NOMO-1 treated with dmso at 0.1 percent for 144 hours (cell line): ENCODE measurements around the gene NCKAP1.
"Not testable (repeated sequence)": the region's sequence is repeated elsewhere in the genome, so short reads cannot be mapped to it uniquely, and the experiment has no call there.

Source experiments
- DNase-seq: peaks from one replicate; lab custom pipeline; 2025; ENCODE audit not compliant: unreplicated experiment; lab: John Stamatoyannopoulos, UW

Gene NCKAP1, protein sequence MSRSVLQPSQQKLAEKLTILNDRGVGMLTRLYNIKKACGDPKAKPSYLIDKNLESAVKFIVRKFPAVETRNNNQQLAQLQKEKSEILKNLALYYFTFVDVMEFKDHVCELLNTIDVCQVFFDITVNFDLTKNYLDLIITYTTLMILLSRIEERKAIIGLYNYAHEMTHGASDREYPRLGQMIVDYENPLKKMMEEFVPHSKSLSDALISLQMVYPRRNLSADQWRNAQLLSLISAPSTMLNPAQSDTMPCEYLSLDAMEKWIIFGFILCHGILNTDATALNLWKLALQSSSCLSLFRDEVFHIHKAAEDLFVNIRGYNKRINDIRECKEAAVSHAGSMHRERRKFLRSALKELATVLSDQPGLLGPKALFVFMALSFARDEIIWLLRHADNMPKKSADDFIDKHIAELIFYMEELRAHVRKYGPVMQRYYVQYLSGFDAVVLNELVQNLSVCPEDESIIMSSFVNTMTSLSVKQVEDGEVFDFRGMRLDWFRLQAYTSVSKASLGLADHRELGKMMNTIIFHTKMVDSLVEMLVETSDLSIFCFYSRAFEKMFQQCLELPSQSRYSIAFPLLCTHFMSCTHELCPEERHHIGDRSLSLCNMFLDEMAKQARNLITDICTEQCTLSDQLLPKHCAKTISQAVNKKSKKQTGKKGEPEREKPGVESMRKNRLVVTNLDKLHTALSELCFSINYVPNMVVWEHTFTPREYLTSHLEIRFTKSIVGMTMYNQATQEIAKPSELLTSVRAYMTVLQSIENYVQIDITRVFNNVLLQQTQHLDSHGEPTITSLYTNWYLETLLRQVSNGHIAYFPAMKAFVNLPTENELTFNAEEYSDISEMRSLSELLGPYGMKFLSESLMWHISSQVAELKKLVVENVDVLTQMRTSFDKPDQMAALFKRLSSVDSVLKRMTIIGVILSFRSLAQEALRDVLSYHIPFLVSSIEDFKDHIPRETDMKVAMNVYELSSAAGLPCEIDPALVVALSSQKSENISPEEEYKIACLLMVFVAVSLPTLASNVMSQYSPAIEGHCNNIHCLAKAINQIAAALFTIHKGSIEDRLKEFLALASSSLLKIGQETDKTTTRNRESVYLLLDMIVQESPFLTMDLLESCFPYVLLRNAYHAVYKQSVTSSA

GRCh38 chr2:183038341-183039300 is at the start of gene NCKAP1:
TSS of gene NCKAP1 (minus strand) at chr2:183038457. CDS start at chr2:183038099, 358 bp downstream.
- no peak for DNase-seq

- DNase-seq: no peak
These were observed 43.7 kb upstream of the NCKAP1 start for GRCh38 chr2:183081911-183082310.

GRCh38 chr2:183079139-183079775 is 41.0 kb upstream of the NCKAP1 start:
- no peak for DNase-seq

- DNase-seq: peak; percentile 38
These were observed 40.3 kb upstream of the NCKAP1 start, which contains the start of gene DUSP19 for GRCh38 chr2:183078464-183079138. TSS of gene DUSP19 (plus strand) at chr2:183078747. CDS start at chr2:183078934, 187 bp downstream.

DNA sequence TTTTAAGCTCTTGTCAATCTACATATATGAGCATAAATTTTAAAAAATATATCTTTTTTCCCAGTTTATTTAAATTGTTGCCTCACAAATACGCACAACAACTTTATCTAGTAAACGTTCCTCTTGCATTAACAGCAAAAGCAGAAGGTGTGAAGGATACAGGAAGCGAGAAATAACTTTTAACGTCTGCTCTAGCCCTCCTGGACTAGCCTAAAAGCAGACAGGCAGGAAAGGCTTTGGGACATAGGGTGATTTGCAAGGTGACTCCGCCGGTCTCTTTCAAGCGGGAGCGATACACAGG is 39.9 kb upstream of the NCKAP1 start:
- DNase-seq: peak; percentile 26

DNA sequence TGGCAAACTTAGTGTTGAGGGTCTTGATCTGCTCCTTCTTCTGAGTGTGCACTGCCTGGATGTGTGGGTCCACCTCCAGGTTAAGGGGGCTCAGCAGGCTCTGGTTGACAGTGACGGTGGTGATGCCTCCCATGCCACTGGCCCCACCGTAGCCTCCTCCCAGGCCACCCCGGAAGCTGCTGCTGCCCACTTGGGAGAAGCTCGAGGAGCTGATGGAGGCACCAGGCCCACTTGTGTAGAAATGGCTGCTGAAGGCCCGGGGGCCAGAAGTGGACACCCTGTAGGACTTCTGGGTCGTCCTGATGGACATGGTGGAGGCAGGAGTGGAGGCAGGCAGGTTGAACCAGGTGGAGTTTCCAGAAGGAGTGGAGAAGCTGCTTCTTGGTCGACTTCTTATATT is 33.9 kb upstream of the NCKAP1 start:
- no peak for DNase-seq

GRCh38 chr2:183070942-183071844 is 32.9 kb upstream of the NCKAP1 start:
- DNase-seq: no peak

DNA sequence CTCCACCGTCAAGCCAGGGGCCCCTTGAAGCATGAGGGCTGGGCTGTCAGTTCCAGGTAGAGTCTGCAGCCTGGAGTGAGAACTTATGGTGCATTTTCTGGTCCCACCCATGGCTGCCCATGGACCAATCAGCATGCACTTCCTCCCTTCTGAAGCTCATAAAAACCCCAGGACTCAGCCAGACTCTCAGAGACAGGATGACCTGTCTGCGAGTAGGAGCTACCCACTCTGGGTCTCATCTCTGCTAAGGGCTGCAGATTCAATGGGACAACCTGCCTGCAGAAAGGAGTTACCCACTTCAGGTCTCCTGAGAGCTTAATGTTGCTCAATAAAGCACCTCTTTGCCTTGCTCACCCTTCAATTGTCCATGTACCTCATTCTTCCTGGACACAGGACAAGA is 30.9 kb upstream of the NCKAP1 start:
- no peak for DNase-seq

DNA sequence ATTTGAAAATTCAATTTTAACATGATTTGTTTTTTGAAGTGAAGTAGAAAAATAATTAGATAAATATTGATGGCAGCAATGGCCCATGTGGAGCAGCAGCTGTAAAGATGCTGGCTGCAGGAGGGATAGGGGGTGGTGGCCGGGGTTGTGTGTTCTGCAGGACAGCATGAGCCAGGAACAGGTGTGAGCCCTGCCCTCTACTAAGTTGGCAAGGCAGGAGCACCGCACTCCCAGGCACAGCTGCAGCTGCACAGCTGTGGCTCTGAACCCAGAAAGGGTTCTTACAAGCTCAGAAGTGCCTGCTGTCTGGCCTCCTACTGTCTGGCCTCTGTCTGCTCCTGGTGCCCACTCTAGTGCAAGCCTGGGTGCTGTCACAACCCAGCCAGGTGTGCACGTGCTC is 30.3 kb upstream of the NCKAP1 start:
- no peak for DNase-seq

DNA sequence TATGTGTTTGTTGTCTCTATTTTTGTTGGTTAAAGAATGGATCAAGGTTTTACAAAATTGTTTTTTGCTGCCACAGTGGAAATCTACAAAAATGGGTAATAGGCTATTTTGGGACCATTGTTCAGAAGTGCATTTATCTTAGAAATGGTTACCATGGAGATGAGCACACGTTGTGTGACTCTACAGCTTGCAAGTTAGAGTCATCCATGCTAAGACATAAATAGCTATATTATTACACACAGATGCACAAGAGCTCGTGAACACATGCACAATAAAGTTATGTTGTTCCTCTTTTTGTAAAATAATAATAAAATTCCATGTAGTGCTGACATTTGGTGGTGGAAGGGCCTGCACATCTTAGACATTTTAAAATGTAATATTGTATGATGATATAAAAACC is 24.8 kb upstream of the NCKAP1 start:
- DNase-seq: no peak

- no peak for DNase-seq
These were observed 22.4 kb upstream of the NCKAP1 start for GRCh38 chr2:183060571-183061231.

- no peak for DNase-seq
These were observed 21.3 kb upstream of the NCKAP1 start for GRCh38 chr2:183059561-183059960.

GRCh38 chr2:183057333-183057985 is 19.2 kb upstream of the NCKAP1 start:
- no peak for DNase-seq

DNA sequence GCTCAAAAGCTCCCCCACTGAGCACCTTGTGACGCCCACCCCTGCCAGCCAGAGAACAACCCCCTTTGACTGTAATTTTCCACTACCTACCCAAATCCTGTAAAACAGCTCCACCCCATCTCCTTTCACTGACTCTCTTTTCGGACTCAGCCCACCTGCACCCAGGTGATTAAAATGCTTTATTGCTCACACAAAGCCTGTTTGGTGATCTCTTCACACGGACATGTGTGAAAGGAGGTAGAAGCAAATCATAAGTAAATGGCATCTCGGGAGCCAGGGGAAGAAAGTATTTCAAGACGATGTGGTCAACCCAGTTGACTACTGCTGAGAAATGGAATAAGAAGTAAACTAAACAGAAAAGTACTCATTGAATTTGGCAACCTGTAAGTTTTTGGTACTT is 11.2 kb upstream of the NCKAP1 start:
- DNase-seq: no peak

GRCh38 chr2:183047486-183048125 is 9.3 kb upstream of the NCKAP1 start:
- not testable (repeated sequence) for DNase-seq

- not testable (repeated sequence) for DNase-seq
These were observed 5.3 kb upstream of the NCKAP1 start for GRCh38 chr2:183043580-183043979.

DNA sequence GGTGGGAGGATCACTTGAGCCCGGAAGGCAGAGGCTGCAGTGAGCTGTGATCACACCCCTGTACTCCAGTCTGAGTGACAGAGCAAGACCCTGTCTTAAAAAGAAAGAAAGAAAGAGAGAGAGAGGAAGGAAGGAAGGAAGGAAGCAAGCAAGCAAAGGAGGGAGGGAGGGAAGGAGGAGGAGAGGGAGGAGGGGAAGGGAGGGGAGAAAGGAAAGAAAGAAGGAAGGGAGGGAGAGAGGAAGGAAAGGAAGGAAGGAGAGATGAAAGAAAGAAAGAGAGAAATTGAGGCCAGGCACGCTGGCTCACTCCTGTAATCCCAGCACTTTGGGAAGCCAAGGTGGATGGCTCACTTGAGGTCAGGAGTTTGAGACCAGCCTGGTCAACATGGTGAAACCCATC is 2.3 kb upstream of the NCKAP1 start:
- DNase-seq: no peak
